ENCODE results near the gene SLC44A1.

SLC44A1 gene

GRCh38 chr9:105244003-105244733 is at the start of gene SLC44A1:
TSS of gene SLC44A1 (plus strand) at chr9:105244651. CDS start at chr9:105244869, 218 bp downstream.
- DNase-seq (ENCODE audit: low read depth) = peak; percentile 63

GRCh38 chr9:105195259-105195658 is 49.2 kb upstream of the SLC44A1 start:
- DNase-seq (ENCODE audit: low read depth) = no peak

DNA sequence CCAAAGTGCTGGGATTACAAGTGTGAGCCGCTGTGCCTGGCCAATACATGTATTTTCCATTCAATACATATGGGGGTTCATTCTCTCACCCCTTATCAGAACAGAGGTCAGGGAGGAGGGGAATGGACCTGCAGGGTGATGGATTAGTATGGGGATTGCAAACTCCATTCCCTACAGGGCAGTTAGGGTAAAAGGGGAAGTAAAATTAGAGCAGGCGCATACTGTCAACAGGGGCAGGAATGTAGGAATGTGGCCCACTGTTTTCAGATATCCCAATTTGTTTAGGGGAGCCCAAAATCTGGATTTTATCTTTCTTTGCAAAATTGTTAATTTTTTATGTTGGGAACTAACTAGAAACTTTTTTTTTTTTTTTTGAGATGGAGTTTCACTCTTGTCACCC is 46.4 kb upstream of the SLC44A1 start:
- no peak for DNase-seq (ENCODE audit: low read depth)

DNA sequence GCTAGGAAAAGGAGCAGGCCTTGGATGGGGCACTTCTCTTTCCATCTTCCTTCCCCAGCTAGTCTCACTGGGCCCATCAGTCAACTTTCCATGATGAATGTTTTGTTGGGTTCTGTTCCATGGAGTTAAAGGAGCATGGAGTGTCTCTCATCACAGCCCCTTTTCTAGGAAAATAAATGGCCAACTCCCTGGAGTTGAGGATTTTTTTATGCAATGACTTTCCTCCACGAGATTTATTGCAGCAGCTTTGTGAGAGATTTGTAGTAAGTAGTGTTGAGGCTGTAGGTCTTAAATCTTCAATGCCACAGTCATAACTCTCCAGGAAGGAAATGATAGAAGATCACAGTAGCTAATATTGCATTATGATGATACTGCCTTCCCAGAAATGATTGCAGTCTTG is 45.6 kb upstream of the SLC44A1 start:
- no peak for DNase-seq (ENCODE audit: low read depth)

DNA sequence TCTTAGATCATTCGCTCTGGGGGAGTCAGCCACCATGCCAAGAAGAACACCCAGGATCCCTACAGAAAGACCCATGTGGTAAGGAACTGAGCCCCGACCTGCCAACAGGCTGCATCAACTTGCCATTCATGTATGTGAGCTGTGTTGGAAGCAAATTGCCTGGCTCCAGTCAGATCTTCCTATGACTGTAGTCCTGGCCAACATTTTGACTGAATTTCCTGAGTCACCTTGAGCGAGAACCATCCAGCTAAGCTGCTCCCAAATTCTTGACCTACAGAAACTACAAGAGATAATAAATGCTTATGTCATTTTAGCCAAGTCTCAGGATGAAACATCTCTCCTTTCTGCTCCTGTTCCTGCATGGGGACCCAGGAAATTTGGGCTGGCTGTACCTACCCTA is 40.0 kb upstream of the SLC44A1 start:
- DNase-seq (ENCODE audit: low read depth) = no peak

- peak; percentile 46 for DNase-seq (ENCODE audit: low read depth)
Measured at GRCh38 chr9:105205787-105206495, 38.5 kb upstream of the SLC44A1 start.

- no peak for DNase-seq (ENCODE audit: low read depth)
Measured at GRCh38 chr9:105206496-105206820, 38.0 kb upstream of the SLC44A1 start.

DNA sequence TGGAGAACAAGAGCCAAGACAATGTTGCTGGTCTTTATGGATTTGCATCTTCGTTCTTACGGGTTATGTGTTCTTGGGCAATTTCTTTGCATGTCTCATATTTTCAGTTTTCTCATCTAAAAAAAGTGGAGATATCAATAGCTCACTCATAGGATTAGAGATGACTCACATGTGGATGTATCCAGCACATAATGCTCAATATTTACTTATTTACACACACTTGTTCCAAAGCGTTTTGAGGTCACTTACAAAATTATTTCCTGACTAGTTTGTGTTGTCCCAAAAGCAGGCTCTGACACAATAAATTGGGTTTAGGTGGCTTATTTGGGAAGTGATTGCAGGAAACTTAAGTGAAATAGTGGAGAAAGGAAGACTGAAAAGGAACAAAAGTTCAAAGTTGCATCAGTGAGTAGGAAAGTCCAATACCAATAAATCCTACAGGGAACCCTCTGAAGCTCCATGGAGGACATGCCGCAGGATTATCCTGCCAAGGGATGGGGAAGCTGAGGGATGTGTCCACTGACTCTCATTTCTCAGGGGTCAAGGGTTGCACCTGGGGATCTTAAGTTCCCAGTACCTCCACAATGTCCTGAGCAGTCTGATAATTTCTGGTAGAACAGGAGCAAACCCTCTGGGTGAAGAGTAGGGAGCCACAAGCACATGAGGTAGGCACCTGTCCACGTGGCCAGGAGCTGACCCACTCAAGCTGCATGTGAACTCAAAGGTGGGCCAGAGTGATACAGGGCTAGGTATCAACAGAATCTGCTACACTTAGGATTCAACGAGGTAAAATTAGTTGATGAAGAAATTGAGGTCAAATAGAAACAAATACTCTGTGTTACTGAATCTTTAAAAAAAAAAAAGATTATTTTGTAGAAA is 37.4 kb upstream of the SLC44A1 start:
- no peak for DNase-seq (ENCODE audit: low read depth)

DNA sequence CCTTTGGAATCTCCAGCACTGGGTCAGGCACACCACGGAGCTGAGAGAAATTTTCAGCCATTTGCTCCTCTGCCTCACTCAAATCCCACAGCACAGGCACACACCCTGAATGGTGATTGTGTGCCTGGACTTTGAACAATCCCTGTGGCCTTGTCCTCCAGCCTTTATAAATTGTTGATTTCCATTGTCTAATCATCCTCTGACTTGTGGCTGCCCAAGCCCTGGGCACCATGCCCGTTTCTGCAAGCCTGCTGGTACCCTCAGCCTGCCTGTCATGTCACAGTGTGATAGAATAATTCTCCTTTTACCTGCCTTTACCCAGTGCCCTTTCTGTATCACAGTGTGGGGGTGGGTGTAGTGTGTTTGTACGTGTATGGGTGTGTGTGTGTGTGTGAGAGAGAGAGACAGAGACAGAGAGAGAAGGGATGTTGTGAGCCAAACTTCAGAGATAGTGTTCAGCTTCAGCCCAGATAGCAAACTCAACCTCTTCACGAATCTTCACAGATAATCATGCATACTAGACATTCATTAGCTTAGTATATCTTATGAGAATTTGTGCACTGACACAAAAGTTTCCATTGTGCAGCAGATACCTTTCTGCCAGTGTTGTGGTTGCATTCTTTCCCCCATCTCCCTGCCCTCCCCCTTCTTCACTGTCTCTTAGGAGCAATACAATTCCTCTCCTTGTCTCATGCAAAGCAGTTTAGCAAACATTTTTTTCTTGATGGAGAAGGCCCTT is 27.8 kb upstream of the SLC44A1 start:
- DNase-seq (ENCODE audit: low read depth) = no peak

DNA sequence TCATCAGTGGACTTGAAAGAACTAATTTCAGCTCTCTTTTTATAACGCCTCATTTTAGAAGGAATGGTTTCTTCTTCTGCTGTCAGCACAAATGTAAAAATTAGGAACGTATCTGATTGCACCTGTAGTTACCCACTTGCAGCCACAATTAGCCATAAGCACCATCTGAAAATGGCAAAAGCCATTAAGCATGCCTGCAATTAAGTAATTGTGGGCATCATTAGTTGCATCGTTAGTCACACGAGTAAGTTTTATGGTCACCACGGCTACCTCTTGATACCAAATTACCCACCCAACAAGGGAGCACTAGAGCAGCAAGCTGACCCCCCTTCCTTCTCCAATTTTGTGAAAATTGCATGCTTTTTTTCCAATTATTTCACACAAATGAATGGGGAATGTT is 25.8 kb upstream of the SLC44A1 start:
- no peak for DNase-seq (ENCODE audit: low read depth)

GRCh38 chr9:105219291-105219805 is 25.1 kb upstream of the SLC44A1 start:
- DNase-seq (ENCODE audit: low read depth) = no peak

GRCh38 chr9:105220451-105220850 is 24.0 kb upstream of the SLC44A1 start:
- DNase-seq (ENCODE audit: low read depth) = no peak

DNA sequence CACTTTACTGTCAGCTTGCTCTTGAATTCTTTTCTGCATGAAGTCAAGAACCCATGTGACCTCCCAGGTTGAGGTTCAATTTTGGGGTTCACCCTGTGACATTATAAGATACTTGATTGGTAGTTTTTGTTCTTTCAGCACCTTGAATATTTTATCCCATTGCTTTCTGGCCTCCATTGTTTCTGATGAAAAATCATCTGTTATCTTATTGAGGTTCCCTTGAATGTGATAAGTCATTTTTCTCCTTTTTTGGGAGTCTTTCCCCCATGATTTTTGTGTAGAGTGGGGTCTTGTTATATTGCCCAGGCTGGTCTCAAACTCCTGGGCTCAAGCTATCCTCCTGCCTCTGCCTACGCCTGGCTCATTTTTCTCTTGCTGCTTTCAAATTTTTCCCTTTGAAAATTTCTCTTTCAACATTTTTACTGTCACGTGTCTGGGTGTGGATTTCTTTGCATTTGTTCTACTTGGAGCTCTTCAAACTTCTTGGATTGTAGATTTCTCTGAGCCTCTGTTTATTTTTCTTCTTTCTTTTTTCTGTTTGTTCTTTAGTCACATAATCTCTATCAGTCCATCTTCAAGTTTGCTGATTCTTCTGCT is 20.8 kb upstream of the SLC44A1 start:
- DNase-seq (ENCODE audit: low read depth) = no peak

DNA sequence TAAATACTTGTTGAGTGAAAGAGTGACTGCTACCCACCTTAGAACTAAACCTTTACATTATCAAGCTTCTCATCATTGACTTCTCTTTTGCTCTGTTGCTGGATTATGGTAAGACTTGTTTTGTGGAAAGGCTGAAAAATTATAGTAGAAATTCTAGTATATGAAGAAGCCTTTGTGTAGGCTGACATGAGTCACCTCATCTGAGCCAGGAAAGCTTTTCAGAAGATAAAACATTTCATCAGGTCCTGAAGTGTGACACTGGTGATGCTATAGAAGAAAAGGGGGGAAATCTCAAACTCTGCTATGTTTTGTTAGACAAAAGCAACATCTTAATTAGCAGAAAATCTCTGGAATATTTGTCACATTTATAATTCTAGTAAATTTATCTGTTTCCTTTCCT is 18.4 kb upstream of the SLC44A1 start:
- DNase-seq (ENCODE audit: low read depth) = no peak

GRCh38 chr9:105232207-105232606 is 12.2 kb upstream of the SLC44A1 start:
- no peak for DNase-seq (ENCODE audit: low read depth)

DNA sequence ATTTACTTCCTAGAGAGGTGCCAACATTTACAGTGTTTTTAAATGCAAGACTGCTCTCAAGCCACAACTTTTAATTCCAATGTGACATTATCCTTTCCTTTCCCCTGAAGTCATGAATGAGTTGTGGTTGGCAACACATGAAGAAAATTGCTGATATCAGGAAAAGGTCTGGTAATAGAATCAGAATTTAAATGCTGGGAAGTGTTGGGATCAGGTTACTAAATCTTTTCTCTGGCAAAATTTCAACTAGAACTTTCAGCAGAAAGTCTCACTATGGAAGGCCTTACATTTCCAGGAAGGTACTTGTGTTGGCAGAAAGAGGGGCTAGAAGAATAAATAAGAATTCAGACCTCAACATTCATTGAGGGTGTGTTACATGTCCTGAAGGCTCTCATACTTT is 10.6 kb upstream of the SLC44A1 start:
- DNase-seq (ENCODE audit: low read depth) = no peak

GRCh38 chr9:105236261-105236660 is 8.2 kb upstream of the SLC44A1 start:
- DNase-seq (ENCODE audit: low read depth) = no peak

- DNase-seq (ENCODE audit: low read depth) = no peak
Measured at GRCh38 chr9:105237246-105237645, 7.2 kb upstream of the SLC44A1 start.

DNA sequence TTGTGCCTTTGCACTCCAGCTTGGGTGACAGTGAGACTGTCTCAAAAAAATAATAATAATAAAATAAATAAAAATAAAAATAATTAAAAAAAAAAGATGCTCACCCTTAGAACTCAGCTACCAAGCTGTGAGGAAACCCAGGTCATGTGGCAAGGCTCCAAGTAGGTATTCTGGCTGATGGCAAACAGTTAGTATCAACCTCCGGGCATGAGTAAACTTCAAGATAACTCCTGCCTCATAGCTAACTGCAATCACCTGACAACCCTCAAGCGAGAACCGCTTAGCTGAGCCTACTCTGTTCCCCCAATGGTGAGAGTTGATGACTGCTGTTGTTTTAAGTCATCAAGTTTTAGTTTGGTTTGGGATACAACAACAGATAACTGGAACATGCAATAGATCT is 6.1 kb upstream of the SLC44A1 start:
- no peak for DNase-seq (ENCODE audit: low read depth)

- no peak for DNase-seq (ENCODE audit: low read depth)
Measured at GRCh38 chr9:105241356-105242043, 3.0 kb upstream of the SLC44A1 start.

- DNase-seq (ENCODE audit: low read depth) = no peak
Measured at GRCh38 chr9:105242062-105242461, 2.4 kb upstream of the SLC44A1 start.
